ENCODE results near the gene CREBBP. TPM values are rescaled to one million over a fixed set of nuclear protein-coding genes. Genes with fewer than 3 reads are reported as not detected.
A peak's percentile ranks its signal among the peaks of the same experiment; 100 is the strongest.

The CREBBP gene
- total and polyA plus RNA-seq, 4 donors: 5.4 to 103 (median 61.0) TPM

DNA sequence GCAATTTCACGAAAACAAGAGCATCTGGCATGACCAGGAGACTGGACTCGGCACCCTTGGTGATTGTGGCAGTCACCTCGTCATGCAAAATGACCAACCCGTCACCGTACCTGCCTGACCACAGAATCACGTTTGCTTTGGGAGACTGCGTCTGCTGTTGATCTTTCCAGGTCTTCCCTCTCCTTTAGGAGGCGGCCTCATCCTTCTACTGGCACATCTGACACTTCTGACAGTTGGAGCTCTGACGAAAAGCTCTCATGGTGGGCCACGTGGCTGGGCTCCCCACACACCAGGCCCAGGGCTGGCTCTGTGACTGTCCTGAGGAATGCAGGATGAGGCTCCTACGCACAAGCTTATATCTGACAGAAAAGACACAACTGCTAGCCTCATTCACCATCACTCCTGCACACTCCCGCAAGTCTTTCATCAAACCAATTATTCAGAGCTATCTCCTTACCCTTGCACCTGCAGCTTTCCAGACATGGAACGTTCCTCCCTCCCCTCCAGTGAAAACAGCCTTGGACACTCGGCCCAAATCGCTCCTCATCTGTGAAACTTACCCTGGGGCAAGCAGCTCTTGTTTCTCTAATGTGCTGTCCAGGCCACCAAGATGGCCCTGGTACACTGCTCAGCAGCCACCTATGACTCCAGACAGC is 166.8 kb downstream of the CREBBP start:
- Histone ChIP-seq H3K36me3 (ENCODE audit: control insufficient read depth in 1 of 2, insufficient read depth in 2 of 2, low read length in 1 of 2) (no peaks in the 10 kb centered on the region), H3K9me3 (ENCODE audit: control insufficient read depth, low read length) (no peaks in the 10 kb centered on the region), H3K27me3 (ENCODE audit: control insufficient read depth in 1 of 2, insufficient read depth in 2 of 2, low read length in 1 of 2) (no peaks in the 10 kb centered on the region), H3K27ac (ENCODE audit: low read depth in 1 of 2, low read length in 2 of 2) (no peak overlapping the region), H3K4me3 (ENCODE audit: low read length in 2 of 2) (no peak overlapping the region), H3K4me1 (ENCODE audit: control insufficient read depth in 1 of 2, insufficient read depth in 2 of 2, low read length in 2 of 2) (no peaks in the 10 kb centered on the region)
- intact Hi-C loops (cut with DNase I): no loop called here
- ATAC-seq (ENCODE audit: low FRiP score): no peak
- 87 to 88% methylated on average over 15 of the region's 15 CpGs for WGBS, 2 donors
- peak in 1 of 2 donors; percentile 35 for DNase-seq

DNA sequence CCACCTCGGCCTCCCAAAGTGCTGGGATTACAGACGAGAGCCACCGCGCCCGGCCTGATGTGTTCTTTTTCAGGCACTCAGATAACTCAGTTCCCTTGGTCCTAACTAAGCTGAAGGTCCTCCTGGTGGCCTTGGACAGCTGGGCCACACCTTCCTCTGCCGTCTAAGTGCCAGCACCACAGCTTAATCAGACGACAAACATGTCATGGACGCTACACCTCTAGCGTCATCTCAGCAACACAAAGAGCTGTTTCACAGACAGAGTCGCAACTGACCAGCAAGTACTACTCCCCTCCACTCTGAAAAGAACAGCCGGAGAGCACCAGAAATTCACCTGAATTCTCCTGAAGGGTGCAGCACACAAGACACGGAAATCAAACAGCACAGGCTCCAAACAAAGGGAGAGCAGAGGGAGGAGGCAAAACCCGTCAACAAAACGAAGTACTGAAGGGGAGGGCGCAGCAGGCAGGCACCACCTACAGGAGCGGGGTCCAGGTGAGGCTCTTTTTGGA is 167.6 kb downstream of the CREBBP start:
- ATAC-seq (ENCODE audit: low FRiP score): no peak
- H3K27ac ChIP-seq (ENCODE audit: low read depth in 1 of 2, low read length in 2 of 2): no peak overlapping the region
- H3K4me1 ChIP-seq (ENCODE audit: control insufficient read depth in 1 of 2, insufficient read depth in 2 of 2, low read length in 2 of 2): no peaks in the 10 kb centered on the region
- H3K9me3 ChIP-seq (ENCODE audit: control insufficient read depth, low read length): no peaks in the 10 kb centered on the region
- WGBS, 2 donors: 87 to 88% methylated on average over 16 of the region's 16 CpGs
- H3K36me3 ChIP-seq (ENCODE audit: control insufficient read depth in 1 of 2, insufficient read depth in 2 of 2, low read length in 1 of 2): no peaks in the 10 kb centered on the region
- DNase-seq: peak in 1 of 2 donors; percentile 51
- no peaks in the 10 kb centered on the region for H3K27me3 ChIP-seq (ENCODE audit: control insufficient read depth in 1 of 2, insufficient read depth in 2 of 2, low read length in 1 of 2)
- H3K4me3 ChIP-seq (ENCODE audit: low read length in 2 of 2): no peak overlapping the region
- intact Hi-C loops (cut with DNase I): no loop called here

DNA sequence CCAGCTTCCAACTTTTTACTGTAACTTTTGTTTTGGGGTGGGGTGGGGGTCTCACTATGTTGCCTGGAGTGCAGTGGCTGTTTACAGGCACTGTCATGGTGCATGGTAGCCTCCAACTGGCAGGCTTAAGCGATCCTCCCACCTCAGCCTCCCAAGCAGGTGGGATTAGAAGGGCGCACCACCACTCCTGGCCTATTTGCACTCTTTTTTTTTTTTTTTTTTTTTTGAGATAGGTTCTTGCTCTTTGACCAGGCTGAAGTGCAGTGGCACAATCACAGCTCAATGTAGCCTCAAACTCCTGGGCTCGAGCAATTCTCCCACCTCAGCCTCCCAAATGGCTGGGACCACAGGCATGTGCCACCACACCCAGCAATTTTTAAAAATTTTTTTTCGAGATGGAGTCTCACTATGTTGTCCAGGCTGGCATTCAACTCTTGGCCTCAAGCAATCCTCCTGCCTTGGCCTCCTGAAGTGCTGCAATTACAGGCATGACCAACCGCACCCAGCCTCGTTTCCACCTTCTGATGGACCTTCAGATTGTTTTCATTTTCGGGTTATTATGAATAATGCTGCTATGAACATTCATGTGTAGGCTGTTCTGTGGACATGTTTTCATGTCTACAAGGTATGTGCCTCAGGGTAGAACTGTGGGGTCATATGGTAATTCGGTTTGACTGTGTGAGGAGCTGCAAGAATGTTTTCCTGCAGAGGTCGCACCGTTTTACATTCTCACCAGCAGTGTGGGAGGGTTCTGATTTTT is 174.1 kb downstream of the CREBBP start:
- Histone ChIP-seq H3K9me3 (ENCODE audit: control insufficient read depth, low read length) (no peaks in the 10 kb centered on the region), H3K4me1 (ENCODE audit: control insufficient read depth in 1 of 2, insufficient read depth in 2 of 2, low read length in 2 of 2) (no peaks in the 10 kb centered on the region), H3K27ac (ENCODE audit: low read depth in 1 of 2, low read length in 2 of 2) (no peak overlapping the region), H3K4me3 (ENCODE audit: low read length in 2 of 2) (no peak overlapping the region), H3K27me3 (ENCODE audit: control insufficient read depth in 1 of 2, insufficient read depth in 2 of 2, low read length in 1 of 2) (no peaks in the 10 kb centered on the region), H3K36me3 (ENCODE audit: control insufficient read depth in 1 of 2, insufficient read depth in 2 of 2, low read length in 1 of 2) (no peaks in the 10 kb centered on the region)
- ATAC-seq (ENCODE audit: low FRiP score) (no peak), DNase-seq (peak in 1 of 2 donors; percentile 46)
- WGBS, 2 donors: 92 to 93% methylated on average over 10 of the region's 10 CpGs
- intact Hi-C loops (cut with DNase I): no loop called here

DNA sequence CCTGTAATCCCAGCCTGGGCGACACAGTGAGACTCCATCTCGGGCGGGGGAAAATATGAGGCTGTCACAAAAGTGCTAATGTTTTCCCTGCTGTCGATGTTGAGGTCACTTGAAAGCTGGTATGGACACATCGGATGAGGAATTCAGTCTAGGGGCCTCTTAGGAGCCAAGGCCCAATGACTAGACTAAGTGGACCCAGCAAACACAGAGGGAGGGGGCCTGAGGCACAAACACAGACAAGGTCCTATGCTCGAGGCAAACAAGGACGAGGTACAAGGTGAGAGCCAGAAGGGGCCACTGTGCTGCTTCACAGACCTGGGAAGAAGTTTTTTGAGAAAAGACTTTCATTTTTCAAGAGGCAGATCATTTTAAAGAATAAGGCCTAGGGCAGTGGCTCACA is 178.4 kb downstream of the CREBBP start:
- peak in 1 of 2 donors; percentile 27 for DNase-seq
- WGBS, 2 donors: 95% methylated on average over 7 of the region's 7 CpGs
- ATAC-seq (ENCODE audit: low FRiP score): no peak
- H3K4me1 ChIP-seq (ENCODE audit: control insufficient read depth in 1 of 2, insufficient read depth in 2 of 2, low read length in 2 of 2): no peaks in the 10 kb centered on the region
- intact Hi-C loops (cut with DNase I): no loop called here
- no peaks in the 10 kb centered on the region for H3K9me3 ChIP-seq (ENCODE audit: control insufficient read depth, low read length)
- no peaks in the 10 kb centered on the region for H3K27me3 ChIP-seq (ENCODE audit: control insufficient read depth in 1 of 2, insufficient read depth in 2 of 2, low read length in 1 of 2)
- H3K27ac ChIP-seq (ENCODE audit: low read depth in 1 of 2, low read length in 2 of 2): no peak overlapping the region
- no peak overlapping the region for H3K4me3 ChIP-seq (ENCODE audit: low read length in 2 of 2)
- no peaks in the 10 kb centered on the region for H3K36me3 ChIP-seq (ENCODE audit: control insufficient read depth in 1 of 2, insufficient read depth in 2 of 2, low read length in 1 of 2)

DNA sequence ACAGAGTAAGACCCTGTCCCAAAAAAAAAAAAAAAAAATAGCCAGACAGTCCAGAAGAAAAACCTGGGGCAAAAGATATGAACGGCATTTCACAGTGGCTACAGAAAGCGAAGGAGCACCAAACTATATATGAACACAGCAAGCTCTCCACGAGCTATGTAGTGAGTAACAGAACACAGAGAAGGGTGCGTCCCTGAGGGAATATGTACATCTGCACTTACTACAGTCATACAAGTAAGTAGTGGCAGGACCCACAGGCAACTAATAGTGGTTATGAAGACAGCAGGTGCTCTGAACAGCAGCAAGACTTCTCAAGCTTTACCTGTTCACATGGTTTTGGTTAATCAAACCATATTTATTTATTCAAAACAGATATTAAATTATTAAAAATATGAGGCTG is 179.0 kb downstream of the CREBBP start:
- intact Hi-C loops (cut with DNase I): no loop called here
- H3K27ac ChIP-seq (ENCODE audit: low read depth in 1 of 2, low read length in 2 of 2): no peak overlapping the region
- ATAC-seq (ENCODE audit: low FRiP score) (no peak), DNase-seq (no peak)
- 68 to 76% methylated on average over 4 of the region's 4 CpGs for WGBS, 2 donors
- H3K9me3 ChIP-seq (ENCODE audit: control insufficient read depth, low read length): no peaks in the 10 kb centered on the region
- H3K4me1 ChIP-seq (ENCODE audit: control insufficient read depth in 1 of 2, insufficient read depth in 2 of 2, low read length in 2 of 2): no peaks in the 10 kb centered on the region
- no peaks in the 10 kb centered on the region for H3K27me3 ChIP-seq (ENCODE audit: control insufficient read depth in 1 of 2, insufficient read depth in 2 of 2, low read length in 1 of 2)
- no peaks in the 10 kb centered on the region for H3K36me3 ChIP-seq (ENCODE audit: control insufficient read depth in 1 of 2, insufficient read depth in 2 of 2, low read length in 1 of 2)
- H3K4me3 ChIP-seq (ENCODE audit: low read length in 2 of 2): no peak overlapping the region

DNA sequence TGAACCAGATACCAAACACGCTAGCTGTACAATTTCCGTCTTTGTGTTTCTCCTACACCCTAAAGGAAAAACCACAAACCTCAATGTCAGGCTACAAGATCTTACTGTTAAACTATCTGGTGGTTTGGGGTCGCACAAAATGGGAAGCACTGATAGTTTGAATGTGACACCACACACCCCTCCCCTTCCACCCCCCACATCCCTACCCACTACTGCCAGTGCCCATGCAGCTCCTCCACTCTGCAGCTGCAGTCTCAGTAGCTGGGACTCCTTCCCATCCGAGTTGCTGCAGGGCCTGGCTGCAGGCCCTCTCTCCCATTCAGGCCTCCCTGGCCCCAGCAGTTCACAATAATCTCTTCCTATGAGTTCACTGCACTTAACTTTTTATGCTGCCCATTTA is 181.6 kb downstream of the CREBBP start:
- Histone ChIP-seq H3K27me3 (ENCODE audit: control insufficient read depth in 1 of 2, insufficient read depth in 2 of 2, low read length in 1 of 2) (no peaks in the 10 kb centered on the region), H3K36me3 (ENCODE audit: control insufficient read depth in 1 of 2, insufficient read depth in 2 of 2, low read length in 1 of 2) (no peaks in the 10 kb centered on the region), H3K9me3 (ENCODE audit: control insufficient read depth, low read length) (no peaks in the 10 kb centered on the region), H3K27ac (ENCODE audit: low read depth in 1 of 2, low read length in 2 of 2) (no peak overlapping the region), H3K4me1 (ENCODE audit: control insufficient read depth in 1 of 2, insufficient read depth in 2 of 2, low read length in 2 of 2) (no peaks in the 10 kb centered on the region), H3K4me3 (ENCODE audit: low read length in 2 of 2) (no peak overlapping the region)
- intact Hi-C loops (cut with DNase I): no loop called here
- peak in 1 of 2 donors; percentile 40 for DNase-seq
- no peak for ATAC-seq (ENCODE audit: low FRiP score)
- WGBS, 2 donors: 85% methylated on average over 4 of the region's 4 CpGs

DNA sequence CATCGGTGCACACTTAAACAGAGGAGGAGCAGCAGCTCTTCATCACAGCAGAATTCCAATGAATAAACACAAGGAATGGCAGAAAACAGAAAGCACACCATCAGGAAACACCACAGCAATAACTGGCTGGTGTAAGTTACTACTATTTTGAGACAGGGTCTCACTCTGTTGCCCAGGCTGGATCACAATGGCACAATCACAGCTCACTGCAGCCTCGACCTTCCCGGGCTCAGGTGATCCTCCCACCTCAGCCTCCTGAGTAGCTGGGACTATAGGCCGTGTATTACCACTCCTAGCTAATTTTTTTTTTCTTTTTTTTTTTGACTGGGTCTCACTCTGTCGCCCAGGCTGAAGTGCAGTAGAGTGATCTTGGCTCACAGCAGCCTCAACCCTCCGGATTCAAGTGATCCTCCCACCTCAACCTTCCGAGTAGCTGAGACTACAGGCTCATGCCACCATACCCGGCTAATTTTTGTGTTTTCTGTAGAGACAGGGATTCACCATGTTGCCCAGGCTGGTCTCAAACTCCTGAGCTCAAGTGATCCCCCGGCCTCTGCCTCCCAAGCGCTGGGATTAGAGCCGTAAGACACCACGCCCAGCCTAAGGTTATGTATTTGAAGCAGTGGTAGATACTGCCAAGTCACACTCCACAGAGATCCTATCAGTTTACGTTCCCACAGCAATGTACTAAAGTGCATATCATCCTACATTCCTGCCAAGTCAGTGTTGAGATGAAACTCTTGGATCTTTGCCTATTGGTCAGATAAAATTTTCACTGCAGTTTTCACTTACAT is 183.9 kb downstream of the CREBBP start:
- no peak for ATAC-seq (ENCODE audit: low FRiP score)
- intact Hi-C loops (cut with DNase I): no loop called here

DNA sequence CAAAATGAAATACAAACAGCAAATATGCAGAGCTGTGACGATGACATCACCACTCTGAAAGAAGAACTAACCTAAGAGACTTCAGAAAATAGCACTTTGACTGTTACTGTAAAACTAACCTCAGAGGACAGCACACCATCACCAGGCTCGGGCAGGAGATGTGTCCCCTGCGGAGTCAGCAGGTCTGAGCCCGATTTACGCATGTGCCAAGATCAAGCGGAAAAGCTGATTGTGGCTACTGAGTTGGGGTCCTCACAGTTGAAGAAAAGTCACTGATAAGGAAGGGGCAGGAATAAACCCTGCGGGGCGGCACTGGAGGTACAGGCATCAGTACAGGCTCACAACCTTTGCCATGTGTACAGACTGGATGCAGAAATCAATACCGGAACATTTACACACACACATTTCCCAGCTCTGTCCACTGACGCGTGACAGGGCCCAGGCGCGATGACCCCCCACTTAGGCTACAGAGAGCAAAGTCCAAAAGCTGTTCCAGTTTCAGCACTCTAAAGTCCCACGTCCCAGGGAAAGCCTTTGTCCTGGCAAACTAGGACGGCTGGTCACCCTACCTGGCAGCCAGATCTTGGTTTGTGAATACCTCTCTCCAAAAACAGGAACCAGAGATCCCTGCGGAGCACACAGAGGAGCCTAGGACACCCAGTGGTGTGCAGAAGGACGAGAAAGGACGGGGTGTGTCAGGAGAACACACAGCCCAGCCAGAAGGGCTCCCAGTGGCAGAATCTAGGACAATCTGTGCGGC is 184.7 kb downstream of the CREBBP start:
- intact Hi-C loops (cut with DNase I): no loop called here
- peak in 1 of 2 donors; percentile 50 for DNase-seq

More for the DNA sequence above, 183.9 kb downstream of the CREBBP start:
- 91% methylated on average over 13 of the region's 13 CpGs for WGBS, 2 donors
- H3K4me1 ChIP-seq (ENCODE audit: control insufficient read depth in 1 of 2, insufficient read depth in 2 of 2, low read length in 2 of 2): no peaks in the 10 kb centered on the region
- no peak overlapping the region for H3K27ac ChIP-seq (ENCODE audit: low read depth in 1 of 2, low read length in 2 of 2)
- no peaks in the 10 kb centered on the region for H3K9me3 ChIP-seq (ENCODE audit: control insufficient read depth, low read length)
- H3K4me3 ChIP-seq (ENCODE audit: low read length in 2 of 2): no peak overlapping the region
- no peaks in the 10 kb centered on the region for H3K36me3 ChIP-seq (ENCODE audit: control insufficient read depth in 1 of 2, insufficient read depth in 2 of 2, low read length in 1 of 2)
- DNase-seq: peak in 1 of 2 donors; percentile 21
- no peaks in the 10 kb centered on the region for H3K27me3 ChIP-seq (ENCODE audit: control insufficient read depth in 1 of 2, insufficient read depth in 2 of 2, low read length in 1 of 2)

More for the DNA sequence above, 184.7 kb downstream of the CREBBP start:
- no peaks in the 10 kb centered on the region for H3K4me1 ChIP-seq (ENCODE audit: control insufficient read depth in 1 of 2, insufficient read depth in 2 of 2, low read length in 2 of 2)
- no peaks in the 10 kb centered on the region for H3K27me3 ChIP-seq (ENCODE audit: control insufficient read depth in 1 of 2, insufficient read depth in 2 of 2, low read length in 1 of 2)
- no peak overlapping the region for H3K27ac ChIP-seq (ENCODE audit: low read depth in 1 of 2, low read length in 2 of 2)
- no peak overlapping the region for H3K4me3 ChIP-seq (ENCODE audit: low read length in 2 of 2)
- 83 to 84% methylated on average over 19 of the region's 19 CpGs for WGBS, 2 donors
- no peaks in the 10 kb centered on the region for H3K9me3 ChIP-seq (ENCODE audit: control insufficient read depth, low read length)
- H3K36me3 ChIP-seq (ENCODE audit: control insufficient read depth in 1 of 2, insufficient read depth in 2 of 2, low read length in 1 of 2): no peaks in the 10 kb centered on the region
- no peak for ATAC-seq (ENCODE audit: low FRiP score)
